NCI-H82 treated with DMSO at 0.1 percent for 48 hours (cell line): ENCODE data around the gene CCDC187.
"Not testable (repeated sequence)": the region's sequence is repeated elsewhere in the genome, so short reads cannot be mapped to it uniquely, and the experiment has no call there.

Experiments
- DNase-seq: peaks from one replicate; lab custom pipeline; 2025; ENCODE audit not compliant: unreplicated experiment; lab: John Stamatoyannopoulos, UW

The CCDC187 gene

GRCh38 chr9:136303825-136304416 is at the start of gene CCDC187:
TSS of gene CCDC187 (minus strand) at chr9:136304094. CDS start at chr9:136303830, 264 bp downstream.
- no peak for DNase-seq

DNA sequence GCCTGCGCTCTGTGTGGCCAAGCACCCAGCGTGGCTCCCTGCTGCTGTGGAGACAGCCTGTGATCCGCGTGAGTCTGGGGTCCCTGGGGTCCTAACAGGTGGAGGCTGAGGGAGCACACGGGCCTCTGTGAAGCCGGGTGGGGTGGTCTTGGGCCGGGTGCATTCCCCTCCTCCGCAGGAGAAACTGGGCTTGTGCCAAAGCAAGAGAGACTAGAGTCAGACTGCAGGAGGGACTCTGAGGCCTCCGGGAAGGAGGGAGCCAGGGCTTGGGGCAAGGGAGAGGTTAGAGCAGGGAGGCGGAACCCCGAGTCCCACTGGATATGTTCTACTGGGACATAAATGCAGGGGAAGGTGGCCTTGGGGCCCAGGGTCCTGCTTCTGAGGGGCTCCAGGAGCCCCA is 49.2 kb upstream of the CCDC187 start:
- no peak for DNase-seq

DNA sequence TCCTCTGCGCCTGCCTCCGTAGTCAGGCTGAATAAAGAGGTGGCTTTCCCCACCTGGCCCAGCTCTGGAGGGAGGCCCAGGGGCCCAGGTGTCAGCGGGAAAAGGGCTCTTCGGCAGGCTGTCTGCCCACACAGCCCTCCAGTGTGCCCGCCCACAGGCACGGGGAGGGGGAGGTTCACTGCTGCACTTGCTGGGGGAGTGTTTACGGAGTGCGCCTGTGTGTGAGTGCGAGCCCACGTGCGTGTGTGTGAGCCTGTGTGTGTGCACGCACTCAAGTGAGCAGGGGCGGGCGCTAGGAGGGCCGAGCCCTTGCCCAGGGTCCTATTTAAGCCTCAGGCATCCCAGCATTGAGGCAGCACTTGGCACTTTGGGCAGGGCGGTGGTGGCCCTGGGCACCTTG is 48.8 kb upstream of the CCDC187 start:
- no peak for DNase-seq

DNA sequence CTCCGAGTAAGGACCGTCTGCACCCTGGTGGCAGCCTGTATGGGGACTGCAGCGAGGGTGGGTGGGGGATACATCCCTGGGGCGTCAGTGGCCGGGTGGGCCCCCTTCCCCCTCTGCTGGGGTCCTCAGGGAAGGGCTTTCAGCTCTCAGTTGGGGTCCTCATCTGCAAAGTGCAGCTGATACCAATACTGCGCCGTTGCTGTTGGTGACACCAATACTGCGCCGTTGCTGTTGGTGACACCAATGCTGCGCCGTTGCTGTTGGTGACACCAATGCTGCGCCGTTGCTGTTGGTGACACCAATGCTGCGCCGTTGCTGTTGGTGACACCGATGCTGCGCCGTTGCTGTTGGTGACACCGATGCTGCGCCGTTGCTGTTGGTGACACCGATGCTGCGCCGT is 48.0 kb upstream of the CCDC187 start:
- not testable (repeated sequence) for DNase-seq

DNA sequence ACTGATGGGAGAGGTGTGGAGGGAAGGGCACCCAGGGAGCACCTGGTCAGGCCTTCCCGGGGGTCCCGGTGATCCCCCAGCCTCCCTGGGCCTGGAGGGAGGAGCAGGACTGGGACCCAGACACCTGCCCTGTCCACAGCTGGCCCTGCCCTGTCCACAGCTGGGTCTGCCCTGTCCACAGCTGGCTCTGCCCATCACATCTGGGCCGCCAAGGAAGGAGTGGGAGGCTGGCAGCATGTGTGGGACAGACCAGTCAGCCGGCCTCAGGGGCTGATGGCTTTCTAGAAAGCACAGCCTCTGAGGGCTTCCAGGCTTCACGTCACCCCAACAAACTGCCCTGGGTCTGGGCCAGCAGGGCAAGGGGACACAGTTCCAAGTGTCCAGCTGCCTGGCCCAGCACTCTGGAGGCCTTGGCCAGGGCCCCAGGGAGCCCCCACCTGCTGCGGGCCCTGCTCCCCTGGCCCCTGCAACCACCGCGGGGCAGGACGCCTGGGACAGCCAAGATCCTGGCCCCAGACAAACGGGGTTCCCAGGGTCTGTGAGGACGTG is 47.4 kb upstream of the CCDC187 start:
- no peak for DNase-seq

GRCh38 chr9:136349546-136349945 is 45.7 kb upstream of the CCDC187 start:
- DNase-seq: no peak

- no peak for DNase-seq
Measured at GRCh38 chr9:136348691-136349090, 44.8 kb upstream of the CCDC187 start.

DNA sequence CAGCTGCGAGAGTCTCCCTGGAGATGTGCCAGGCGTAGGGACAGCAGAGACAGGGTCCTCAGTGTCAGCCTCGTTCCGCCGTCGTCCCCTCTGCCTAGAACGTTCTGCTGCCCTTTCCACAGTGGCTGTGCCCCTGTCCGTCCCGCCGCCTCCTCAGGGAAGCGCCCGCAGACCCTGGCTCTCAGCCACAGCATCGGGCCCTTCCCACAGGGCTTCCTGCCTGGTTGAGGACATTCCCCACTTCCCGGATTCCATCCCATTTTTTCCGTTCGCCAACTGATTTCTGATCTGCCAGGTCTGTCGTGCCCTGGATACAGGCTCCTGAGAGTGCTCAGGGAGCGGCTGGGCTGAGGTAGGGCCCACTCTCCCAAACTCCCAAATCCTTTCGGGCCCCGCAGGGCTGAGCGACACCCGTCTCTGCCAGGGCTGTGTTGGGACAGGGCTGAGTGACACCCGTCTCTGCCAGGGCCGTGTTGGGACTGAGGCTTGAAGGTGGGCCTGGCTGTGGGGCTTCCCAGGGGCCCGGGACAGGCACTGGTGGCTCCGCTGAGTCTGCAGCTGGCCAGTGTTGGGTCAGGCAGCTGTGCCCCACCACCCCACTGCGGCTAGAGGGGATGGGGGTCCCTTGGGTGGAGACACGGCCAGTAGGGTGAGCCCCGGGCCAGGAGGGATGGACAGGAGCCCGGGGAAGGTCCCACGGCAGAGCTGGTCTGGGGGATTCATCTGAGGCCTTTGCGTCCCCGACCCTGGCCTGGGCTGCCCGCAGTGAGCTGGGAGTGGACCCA is 43.8 kb upstream of the CCDC187 start:
- DNase-seq: no peak

DNA sequence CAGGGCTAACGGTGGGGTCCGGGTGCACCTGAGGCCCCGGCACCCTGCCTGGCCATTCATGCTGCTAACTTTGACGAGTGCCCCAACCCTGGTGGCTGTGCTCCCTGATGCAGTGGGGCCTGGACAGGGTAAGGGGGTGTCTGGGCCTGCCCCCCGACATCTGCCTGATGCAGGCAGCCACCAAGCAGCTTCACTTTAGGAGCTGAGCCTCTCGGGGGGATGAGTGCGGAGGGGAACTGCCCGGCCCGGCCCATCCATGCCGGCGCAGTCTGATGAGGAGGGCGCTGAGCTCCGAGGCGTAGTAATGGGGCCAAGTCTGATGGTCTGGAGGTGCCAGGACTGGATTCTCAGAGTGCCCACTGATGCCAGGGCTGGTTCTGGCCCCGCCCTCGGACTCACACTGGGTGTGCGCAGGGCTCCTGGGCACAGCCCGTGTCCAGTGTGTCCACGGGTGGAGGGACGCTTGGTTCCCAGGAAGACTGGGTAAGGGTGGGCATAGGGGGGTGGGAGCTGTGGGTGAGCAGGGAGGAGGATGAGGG is 43.1 kb upstream of the CCDC187 start:
- DNase-seq: no peak

DNA sequence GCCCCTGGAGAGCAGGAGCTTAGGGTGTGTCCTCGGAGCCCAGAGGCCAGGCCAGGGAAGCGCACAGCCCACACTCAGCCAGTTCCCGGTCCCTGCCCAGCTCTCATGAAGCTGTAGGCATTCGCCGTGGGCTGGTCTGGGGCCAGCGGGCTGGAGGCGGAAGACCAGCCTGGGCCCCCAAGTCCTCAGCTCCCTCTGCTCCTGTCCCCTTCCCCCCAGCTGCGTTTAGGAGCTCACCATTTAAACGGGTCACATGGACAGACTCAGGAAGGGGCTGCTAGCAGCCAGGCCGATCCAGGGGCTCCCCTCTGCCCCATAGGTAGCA is 42.2 kb upstream of the CCDC187 start:
- DNase-seq: no peak

GRCh38 chr9:136345281-136346156 is 41.6 kb upstream of the CCDC187 start:
- no peak for DNase-seq

- no peak for DNase-seq
Measured at GRCh38 chr9:136344544-136345280, 40.8 kb upstream of the CCDC187 start.

GRCh38 chr9:136343884-136344269 is 40.0 kb upstream of the CCDC187 start:
- DNase-seq: no peak

DNA sequence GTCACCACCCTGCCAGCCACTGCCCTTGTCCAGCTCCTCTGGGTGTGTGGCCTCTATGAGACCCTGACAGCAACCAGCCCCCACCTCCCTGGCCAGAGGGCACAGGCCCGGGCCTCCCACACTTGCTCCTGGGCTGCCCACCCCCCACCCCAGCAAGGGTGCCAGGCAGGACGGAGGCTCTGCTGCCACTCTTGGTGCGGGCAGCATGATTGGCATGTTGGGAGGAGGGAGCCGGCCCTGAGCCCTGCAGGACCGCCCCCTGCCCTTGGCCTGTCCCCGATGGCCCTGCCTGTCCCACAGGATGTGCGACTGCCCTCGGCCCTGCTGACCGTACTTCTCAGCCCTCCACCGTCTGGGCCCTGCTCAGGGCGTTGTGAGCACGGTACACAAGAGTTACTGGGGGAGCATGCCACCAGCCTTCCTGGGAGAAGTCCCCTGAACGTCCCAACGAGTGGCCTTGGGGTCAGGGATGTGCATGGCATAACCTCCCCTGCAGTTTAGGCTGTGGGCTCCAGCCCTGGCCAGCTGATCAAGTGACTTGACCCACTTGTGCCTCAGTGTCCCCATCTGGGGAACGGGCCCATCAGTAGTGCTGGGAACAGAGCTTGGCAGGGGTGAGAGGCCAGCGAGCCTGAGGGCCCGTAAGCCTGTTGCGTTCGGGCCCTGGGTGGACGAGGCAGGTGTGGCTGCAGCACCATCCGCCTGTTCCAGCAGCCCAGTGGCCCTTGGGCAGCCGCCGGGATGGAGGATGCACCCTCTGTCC is 39.4 kb upstream of the CCDC187 start:
- DNase-seq: no peak

DNA sequence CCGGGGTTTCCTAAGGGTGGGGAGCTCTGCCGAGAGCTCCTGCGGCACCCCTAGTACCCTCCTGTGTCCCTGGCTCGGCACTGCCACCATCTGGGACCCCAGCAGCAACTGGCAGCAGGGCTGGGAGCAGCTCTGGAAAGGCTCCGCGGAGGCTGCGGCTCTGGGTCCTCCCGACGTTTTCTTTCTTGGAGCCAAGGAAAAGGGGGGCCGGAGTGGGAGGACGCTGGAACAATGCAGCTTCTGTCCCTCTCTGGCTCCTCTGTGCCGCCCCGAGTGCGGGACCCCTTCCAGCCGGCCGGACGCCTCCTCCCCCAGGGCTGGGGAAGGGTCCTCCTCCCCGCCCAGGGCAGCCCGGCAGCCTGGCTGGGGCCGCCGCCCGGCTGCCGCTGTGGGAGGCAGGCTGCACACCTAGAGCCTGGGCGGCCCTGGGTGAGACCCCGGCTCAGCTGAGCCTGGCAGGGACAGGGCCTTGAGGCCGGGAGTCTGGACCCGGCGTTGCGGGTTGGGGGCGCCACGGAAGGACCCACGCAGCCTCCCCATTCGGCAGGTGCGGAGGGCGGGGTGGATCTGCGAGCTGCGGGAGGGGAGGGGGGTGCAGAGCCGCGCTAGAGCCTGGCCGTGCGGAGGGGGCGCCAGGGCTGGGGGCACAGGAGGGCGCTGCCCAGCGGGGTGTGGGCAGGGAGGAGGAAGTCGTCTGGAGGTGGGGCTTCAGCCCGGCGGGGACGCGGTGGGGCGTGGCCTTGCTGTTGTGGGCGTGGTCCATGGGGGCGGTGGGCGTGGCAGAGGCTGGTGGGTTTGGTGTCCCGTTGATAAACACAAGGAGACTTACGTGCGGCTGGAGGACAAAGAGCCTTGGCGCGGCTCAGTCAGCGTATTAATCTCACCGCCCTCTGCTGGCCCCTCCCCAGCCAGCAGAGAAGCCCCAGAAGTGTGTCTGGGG is 38.6 kb upstream of the CCDC187 start:
- no peak for DNase-seq

GRCh38 chr9:136341769-136342168 is 37.9 kb upstream of the CCDC187 start:
- DNase-seq: no peak

- DNase-seq: no peak
Measured at GRCh38 chr9:136341042-136341655, 37.3 kb upstream of the CCDC187 start.

GRCh38 chr9:136340356-136341041 is 36.6 kb upstream of the CCDC187 start:
- no peak for DNase-seq
